H7 (cell line): Measurements from ENCODE around the gene DIO3. TPM values are rescaled to one million over a fixed set of nuclear protein-coding genes. Genes with fewer than 3 reads are reported as not detected.

Experiments used
- DNase-seq: peaks from one replicate; pipeline ENCODE4 v3.0.0; 2012
- H3K27me3 ChIP-seq: 2 replicates; pipeline ENCODE4 v1.6.0; 2011; ENCODE audit warnings: mild to moderate bottlenecking, low read length; ENCODE audit not compliant: control insufficient read depth, insufficient read depth
- H3K36me3 ChIP-seq: replicated peaks from 2 replicates; pipeline ENCODE4 v1.5.1; 2011; ENCODE audit warnings: low read length; ENCODE audit not compliant: control insufficient read depth, insufficient read depth
- H3K4me3 ChIP-seq: 2 replicates; pipeline ENCODE4 v1.5.1; 2011; ENCODE audit warnings: low read depth, mild to moderate bottlenecking, control low read depth, low read length, moderate library complexity; ENCODE audit not compliant: insufficient read depth
- total RNA-seq: library from RNA; depleted of rRNA; stranded (reverse); fragments of >200 nt; shearing (Covaris generic); gene quantifications from 2 replicates; pipeline ENCODE4 v1.2.3, GENCODE V29; 2014

Gene DIO3
- total RNA-seq, 1 experiment from 2014 or later: 1.0 TPM

GRCh38 chr14:101589486-101590015 is 28.3 kb downstream of the DIO3 start:
- no peaks in the 10 kb centered on the region for H3K36me3 ChIP-seq
- DNase-seq: no peak
- no peak overlapping the region for H3K4me3 ChIP-seq
- H3K27me3 ChIP-seq: no peaks in the 10 kb centered on the region

GRCh38 chr14:101590062-101590461 is 28.8 kb downstream of the DIO3 start:
- no peaks in the 10 kb centered on the region for H3K36me3 ChIP-seq
- no peaks in the 10 kb centered on the region for H3K27me3 ChIP-seq
- DNase-seq: no peak
- no peak overlapping the region for H3K4me3 ChIP-seq

- DNase-seq: no peak
- Histone ChIP-seq H3K27me3 (no peaks in the 10 kb centered on the region), H3K36me3 (no peaks in the 10 kb centered on the region), H3K4me3 (no peak overlapping the region)
Measured at GRCh38 chr14:101590616-101591015, 29.3 kb downstream of the DIO3 start.

- DNase-seq: no peak
- H3K4me3 ChIP-seq: no peak overlapping the region
- no peaks in the 10 kb centered on the region for H3K36me3 ChIP-seq
- no peaks in the 10 kb centered on the region for H3K27me3 ChIP-seq
Measured at GRCh38 chr14:101591121-101591520, 29.8 kb downstream of the DIO3 start.

- H3K36me3 ChIP-seq: no peaks in the 10 kb centered on the region
- DNase-seq: no peak
Measured at GRCh38 chr14:101591582-101591981, 30.3 kb downstream of the DIO3 start.

GRCh38 chr14:101593411-101594238 is 32.3 kb downstream of the DIO3 start:
- Histone ChIP-seq H3K27me3 (no peaks in the 10 kb centered on the region), H3K36me3 (no peaks in the 10 kb centered on the region), H3K4me3 (no peak overlapping the region)
- DNase-seq: peak; percentile 51

More at GRCh38 chr14:101591582-101591981, 30.3 kb downstream of the DIO3 start:
- Histone ChIP-seq H3K27me3 (no peaks in the 10 kb centered on the region), H3K4me3 (no peak overlapping the region)

GRCh38 chr14:101594511-101595148 is 33.3 kb downstream of the DIO3 start:
- Histone ChIP-seq H3K27me3 (no peaks in the 10 kb centered on the region), H3K36me3 (no peaks in the 10 kb centered on the region), H3K4me3 (no peak overlapping the region)
- DNase-seq: no peak

GRCh38 chr14:101595349-101595748 is 34.1 kb downstream of the DIO3 start:
- Histone ChIP-seq H3K4me3 (no peak overlapping the region), H3K36me3 (no peaks in the 10 kb centered on the region), H3K27me3 (no peaks in the 10 kb centered on the region)
- no peak for DNase-seq

- H3K27me3 ChIP-seq: no peaks in the 10 kb centered on the region
- no peaks in the 10 kb centered on the region for H3K36me3 ChIP-seq
- no peak for DNase-seq
- no peak overlapping the region for H3K4me3 ChIP-seq
Measured at GRCh38 chr14:101595887-101596721, 34.8 kb downstream of the DIO3 start.

- Histone ChIP-seq H3K36me3 (no peaks in the 10 kb centered on the region), H3K27me3 (no peaks in the 10 kb centered on the region), H3K4me3 (no peak overlapping the region)
- no peak for DNase-seq
Measured at GRCh38 chr14:101596742-101597141, 35.4 kb downstream of the DIO3 start.

- Histone ChIP-seq H3K4me3 (no peak overlapping the region), H3K36me3 (no peaks in the 10 kb centered on the region), H3K27me3 (no peaks in the 10 kb centered on the region)
- no peak for DNase-seq
Measured at GRCh38 chr14:101598159-101598558, 36.9 kb downstream of the DIO3 start.

GRCh38 chr14:101598571-101599233 is 37.4 kb downstream of the DIO3 start:
- Histone ChIP-seq H3K27me3 (no peaks in the 10 kb centered on the region), H3K4me3 (no peak overlapping the region)

GRCh38 chr14:101599234-101599885 is 38.1 kb downstream of the DIO3 start:
- H3K4me3 ChIP-seq: no peak overlapping the region
- no peak for DNase-seq
- no peaks in the 10 kb centered on the region for H3K27me3 ChIP-seq
- no peaks in the 10 kb centered on the region for H3K36me3 ChIP-seq

More at GRCh38 chr14:101598571-101599233, 37.4 kb downstream of the DIO3 start:
- no peak for DNase-seq
- H3K36me3 ChIP-seq: no peaks in the 10 kb centered on the region
